ENCODE measurements around the gene CTXND1.

DNA sequence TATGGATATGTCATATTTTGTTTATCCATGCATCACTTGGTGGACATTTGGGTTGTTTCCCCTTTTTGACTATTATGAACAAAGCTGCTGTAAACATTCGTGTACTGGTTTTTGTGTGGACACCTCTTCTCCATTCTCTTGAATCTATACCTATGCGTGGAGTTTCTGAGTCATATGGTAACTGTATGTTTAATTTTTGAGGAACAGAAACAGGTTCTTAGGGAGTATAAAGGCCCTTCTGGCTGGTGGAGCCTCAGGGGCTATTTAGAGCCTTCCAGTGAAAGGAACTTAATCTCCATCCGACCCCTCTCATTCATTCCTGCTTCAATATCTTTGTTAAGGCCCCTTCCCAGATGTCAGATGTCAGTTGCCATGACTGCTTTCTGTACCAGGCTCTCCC, 14.1 kb upstream of the CTXND1 start:
- no peak for TF ChIP-seq EZH2 (IDR thresholded peaks at IDR 0.05; ENCODE audit: borderline replicate concordance, low read length)
- TF ChIP-seq, protein P1, sequence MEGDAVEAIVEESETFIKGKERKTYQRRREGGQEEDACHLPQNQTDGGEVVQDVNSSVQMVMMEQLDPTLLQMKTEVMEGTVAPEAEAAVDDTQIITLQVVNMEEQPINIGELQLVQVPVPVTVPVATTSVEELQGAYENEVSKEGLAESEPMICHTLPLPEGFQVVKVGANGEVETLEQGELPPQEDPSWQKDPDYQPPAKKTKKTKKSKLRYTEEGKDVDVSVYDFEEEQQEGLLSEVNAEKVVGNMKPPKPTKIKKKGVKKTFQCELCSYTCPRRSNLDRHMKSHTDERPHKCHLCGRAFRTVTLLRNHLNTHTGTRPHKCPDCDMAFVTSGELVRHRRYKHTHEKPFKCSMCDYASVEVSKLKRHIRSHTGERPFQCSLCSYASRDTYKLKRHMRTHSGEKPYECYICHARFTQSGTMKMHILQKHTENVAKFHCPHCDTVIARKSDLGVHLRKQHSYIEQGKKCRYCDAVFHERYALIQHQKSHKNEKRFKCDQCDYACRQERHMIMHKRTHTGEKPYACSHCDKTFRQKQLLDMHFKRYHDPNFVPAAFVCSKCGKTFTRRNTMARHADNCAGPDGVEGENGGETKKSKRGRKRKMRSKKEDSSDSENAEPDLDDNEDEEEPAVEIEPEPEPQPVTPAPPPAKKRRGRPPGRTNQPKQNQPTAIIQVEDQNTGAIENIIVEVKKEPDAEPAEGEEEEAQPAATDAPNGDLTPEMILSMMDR (conservative IDR thresholded peaks at IDR 0.05 in 1 of 2, IDR thresholded peaks at IDR 0.05 in 1 of 2; ENCODE audit: extremely low read depth in 1 of 2, insufficient read depth in 1 of 2, low read depth in 1 of 2, low read length in 2 of 2) = no peak
